Measurements from ENCODE around the gene WDR64. TPM values are rescaled to one million over a fixed set of nuclear protein-coding genes. Genes with fewer than 3 reads are reported as not detected.

The WDR64 gene
- total RNA-seq, 1 experiment from 2014 or later: not detected

DNA sequence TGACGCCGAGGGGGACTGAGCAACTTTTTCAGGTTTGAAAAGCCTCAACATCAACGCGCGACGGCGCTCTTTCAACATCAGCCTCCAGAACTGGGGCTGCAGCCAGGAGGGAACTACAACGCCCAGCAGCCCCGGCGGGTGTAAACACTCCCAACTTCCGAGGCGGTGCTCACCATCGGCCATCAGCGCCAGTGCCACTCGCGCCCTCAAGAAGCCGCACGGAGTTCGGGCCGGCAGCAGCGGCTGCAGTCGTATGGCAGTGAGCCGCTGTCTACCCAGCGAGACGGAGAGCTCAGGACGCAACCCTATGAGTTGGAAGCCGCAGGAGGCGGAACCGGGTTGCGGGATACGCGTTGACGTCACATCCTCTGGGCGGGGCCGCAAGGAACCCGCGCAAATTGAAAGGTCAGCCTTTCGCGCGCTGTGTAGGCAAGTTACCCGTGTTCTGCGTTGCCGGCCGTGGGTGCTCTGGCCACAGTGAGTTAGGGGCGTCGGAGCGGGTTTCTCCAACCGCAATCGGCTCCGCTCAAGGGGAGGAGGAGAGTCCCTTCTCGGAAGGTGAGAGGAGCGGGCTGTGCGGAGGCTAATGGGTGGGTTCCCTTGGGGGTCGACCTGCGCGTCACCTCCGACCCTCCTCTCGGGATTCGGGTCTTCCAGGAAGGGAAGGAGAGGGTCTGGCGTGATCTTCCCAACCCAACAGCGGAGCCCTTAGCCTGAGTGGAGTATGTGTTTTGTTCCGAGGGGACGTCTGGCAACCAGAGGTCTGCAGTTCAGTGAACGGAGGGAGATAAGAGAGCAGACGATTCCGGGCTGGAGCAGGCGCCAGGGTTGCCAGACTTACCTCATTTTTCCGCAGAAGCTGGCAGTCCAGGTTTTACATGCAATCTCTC is 196.0 kb downstream of the WDR64 start, which contains the start of gene EXO1:
Gene EXO1 (plus strand): TSS at position 409 of the 890 bp plus-strand sequence. CDS start 2,222 bp downstream, outside the sequence.
- intact Hi-C loops (cut with micrococcal nuclease): loop anchor here (1.0 to 5.0 kb wide), 2 partner anchors 144 to 317 kb away; no protein-coding TSS in a partner anchor
- H3K27me3 Mint-ChIP-seq (ENCODE audit: insufficient read depth, unreplicated experiment): no peaks in the 10 kb centered on the region
- H3K9me3 Mint-ChIP-seq (ENCODE audit: unreplicated experiment): no peaks in the 10 kb centered on the region
- H3K4me3 Mint-ChIP-seq (ENCODE audit: unreplicated experiment): peak within 1 kb of the TSS; percentile 95
- H3K36me3 Mint-ChIP-seq (ENCODE audit: insufficient read depth, unreplicated experiment): peaks cover 26% of the 10 kb centered on the region
- DNase-seq (ENCODE audit: unreplicated experiment): peak; percentile 98
- H3K4me1 Mint-ChIP-seq (ENCODE audit: insufficient read depth, unreplicated experiment): peaks cover 18% of the 10 kb centered on the region
- BruUV-seq (replicated peaks): TSS peak; percentile 64
- ChIA-PET POLR2A (interaction anchor here (0.7 to 3.6 kb wide), 14 partner anchors 9 to 328 kb away, joined by 3 to 22 read pairs (median 5); partner anchors contain the start of genes CHML, FH and OPN3), CTCF (interaction anchor here (0.6 to 4.3 kb wide), 16 partner anchors 10 to 306 kb away, joined by 3 to 30 read pairs (median 5); no protein-coding TSS in a partner anchor)
- H3K27ac Mint-ChIP-seq (ENCODE audit: low read depth, unreplicated experiment): peak within 1 kb of the TSS; percentile 81
- TF ChIP-seq, protein P1, sequence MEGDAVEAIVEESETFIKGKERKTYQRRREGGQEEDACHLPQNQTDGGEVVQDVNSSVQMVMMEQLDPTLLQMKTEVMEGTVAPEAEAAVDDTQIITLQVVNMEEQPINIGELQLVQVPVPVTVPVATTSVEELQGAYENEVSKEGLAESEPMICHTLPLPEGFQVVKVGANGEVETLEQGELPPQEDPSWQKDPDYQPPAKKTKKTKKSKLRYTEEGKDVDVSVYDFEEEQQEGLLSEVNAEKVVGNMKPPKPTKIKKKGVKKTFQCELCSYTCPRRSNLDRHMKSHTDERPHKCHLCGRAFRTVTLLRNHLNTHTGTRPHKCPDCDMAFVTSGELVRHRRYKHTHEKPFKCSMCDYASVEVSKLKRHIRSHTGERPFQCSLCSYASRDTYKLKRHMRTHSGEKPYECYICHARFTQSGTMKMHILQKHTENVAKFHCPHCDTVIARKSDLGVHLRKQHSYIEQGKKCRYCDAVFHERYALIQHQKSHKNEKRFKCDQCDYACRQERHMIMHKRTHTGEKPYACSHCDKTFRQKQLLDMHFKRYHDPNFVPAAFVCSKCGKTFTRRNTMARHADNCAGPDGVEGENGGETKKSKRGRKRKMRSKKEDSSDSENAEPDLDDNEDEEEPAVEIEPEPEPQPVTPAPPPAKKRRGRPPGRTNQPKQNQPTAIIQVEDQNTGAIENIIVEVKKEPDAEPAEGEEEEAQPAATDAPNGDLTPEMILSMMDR (IDR thresholded peaks at IDR 0.05; ENCODE audit: unreplicated experiment): peak; percentile 38

DNA sequence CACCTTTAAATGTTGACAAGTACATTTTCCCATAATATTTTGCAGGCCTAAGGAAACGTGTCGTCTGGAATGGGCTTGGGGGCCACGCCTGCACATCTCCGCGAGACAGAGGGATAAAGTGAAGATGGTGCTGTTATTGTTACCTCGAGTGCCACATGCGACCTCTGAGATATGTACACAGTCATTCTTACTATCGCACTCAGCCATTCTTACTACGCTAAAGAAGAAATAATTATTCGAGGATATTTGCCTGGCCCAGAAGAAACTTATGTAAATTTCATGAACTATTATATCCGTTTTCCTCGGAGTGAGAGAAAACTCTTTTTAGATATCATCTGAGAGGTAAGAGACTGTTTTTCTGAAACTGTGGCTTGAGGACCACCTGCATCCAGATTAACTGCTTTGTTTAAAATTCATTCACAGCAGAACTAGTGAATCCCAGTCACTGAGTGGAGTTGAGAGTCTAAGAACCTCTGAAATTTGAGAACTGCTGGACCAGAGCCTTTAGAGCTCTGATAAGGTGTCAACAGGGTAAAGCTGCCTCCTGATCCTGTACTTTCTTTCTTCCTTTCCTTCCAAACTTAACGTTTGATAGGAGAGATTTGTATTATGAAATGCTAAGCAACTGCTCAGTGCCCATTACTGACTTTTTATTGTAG is 196.7 kb downstream of the WDR64 start:
- no TSS peak for BruUV-seq (replicated peaks)
- H3K27ac Mint-ChIP-seq (ENCODE audit: low read depth, unreplicated experiment): peak overlapping the region; percentile 81
- H3K36me3 Mint-ChIP-seq (ENCODE audit: insufficient read depth, unreplicated experiment): peaks cover 32% of the 10 kb centered on the region
- H3K4me1 Mint-ChIP-seq (ENCODE audit: insufficient read depth, unreplicated experiment): peaks cover 18% of the 10 kb centered on the region
- peak overlapping the region; percentile 95 for H3K4me3 Mint-ChIP-seq (ENCODE audit: unreplicated experiment)
- H3K27me3 Mint-ChIP-seq (ENCODE audit: insufficient read depth, unreplicated experiment): no peaks in the 10 kb centered on the region
- TF ChIP-seq, protein P1 (IDR thresholded peaks at IDR 0.05; ENCODE audit: unreplicated experiment): no peak
- intact Hi-C loops (cut with micrococcal nuclease): loop anchor here (5.0 kb wide), 1 partner anchor 143 kb away; no protein-coding TSS in a partner anchor
- peak; percentile 23 for DNase-seq (ENCODE audit: unreplicated experiment)
- H3K9me3 Mint-ChIP-seq (ENCODE audit: unreplicated experiment): no peaks in the 10 kb centered on the region
- CTCF ChIA-PET: interaction anchor here (1.0 to 4.3 kb wide), 4 partner anchors 10 to 238 kb away, joined by 4 to 30 read pairs (median 16); no protein-coding TSS in a partner anchor
- POLR2A ChIA-PET: interaction anchor here (0.7 to 3.6 kb wide), 10 partner anchors 11 to 329 kb away, joined by 3 to 11 read pairs (median 4); partner anchors contain the start of genes CHML, FH and OPN3

DNA sequence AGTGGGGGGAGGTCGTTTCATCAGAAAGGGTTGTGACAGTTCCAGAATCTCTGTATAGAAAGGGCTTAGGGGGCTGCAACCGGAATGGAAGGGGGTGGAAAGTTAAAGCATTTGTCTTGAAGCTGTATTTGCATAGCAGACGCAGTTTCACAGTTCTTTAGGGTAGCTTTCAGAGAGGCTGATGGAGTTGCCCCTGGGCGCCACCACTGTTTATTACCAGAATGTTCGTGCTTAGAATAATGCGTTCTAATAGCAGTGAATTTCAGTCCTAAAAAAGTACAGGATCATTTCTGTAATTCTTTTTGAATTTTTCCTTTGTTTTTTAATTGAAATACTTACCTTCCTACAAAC is 197.2 kb downstream of the WDR64 start:
- H3K4me3 Mint-ChIP-seq (ENCODE audit: unreplicated experiment): peak overlapping the region; percentile 95
- BruUV-seq (replicated peaks): no TSS peak
- TF ChIP-seq, protein P1 (IDR thresholded peaks at IDR 0.05; ENCODE audit: unreplicated experiment): no peak

More for the DNA sequence above, 197.2 kb downstream of the WDR64 start:
- POLR2A ChIA-PET: interaction anchor here (0.7 to 3.6 kb wide), 8 partner anchors 10 to 1405 kb away, joined by 3 to 11 read pairs (median 4); partner anchors contain the start of genes CHML, FH and OPN3
- CTCF ChIA-PET: interaction anchor here (0.6 to 4.3 kb wide), 3 partner anchors 9 to 319 kb away, joined by 3 to 30 read pairs (median 4); no protein-coding TSS in a partner anchor
- H3K27me3 Mint-ChIP-seq (ENCODE audit: insufficient read depth, unreplicated experiment): no peaks in the 10 kb centered on the region
- H3K9me3 Mint-ChIP-seq (ENCODE audit: unreplicated experiment): no peaks in the 10 kb centered on the region
- H3K27ac Mint-ChIP-seq (ENCODE audit: low read depth, unreplicated experiment): no peak overlapping the region
- intact Hi-C loops (cut with micrococcal nuclease): loop anchor here (5.0 kb wide), 1 partner anchor 143 kb away; no protein-coding TSS in a partner anchor
- peaks cover 18% of the 10 kb centered on the region for H3K4me1 Mint-ChIP-seq (ENCODE audit: insufficient read depth, unreplicated experiment)
- no peak for DNase-seq (ENCODE audit: unreplicated experiment)
- peaks cover 34% of the 10 kb centered on the region for H3K36me3 Mint-ChIP-seq (ENCODE audit: insufficient read depth, unreplicated experiment)

Other genes starting within 250 kb of the WDR64 start
- gene FH, start 132.5 kb upstream of the WDR64 start, total RNA-seq (2022): 136 and 215 TPM in 2 replicates
- 1.2 and 1.8 TPM in 2 replicates for gene KMO, start 119.9 kb upstream of the WDR64 start, total RNA-seq (2022)
- 33.7 and 33.8 TPM in 2 replicates for gene CHML, start 11.9 kb upstream of the WDR64 start, total RNA-seq (2022)
- gene OPN3, start 11.9 kb upstream of the WDR64 start, total RNA-seq (2022): 45.6 and 56.1 TPM in 2 replicates
- gene EXO1, start 195.9 kb downstream of the WDR64 start, total RNA-seq (2022): 7.3 and 17.5 TPM in 2 replicates